HG03457 (cell line): ENCODE data around the gene SPRY4.
"Not testable (repeated sequence)": the region's sequence is repeated elsewhere in the genome, so short reads cannot be mapped to it uniquely, and the experiment has no call there.

Source experiments
- ATAC-seq: cut with Tn5 transposase; IDR thresholded peaks from one replicate; pipeline ENCODE4 v1.9.1; 2021; ENCODE audit warnings: moderate number of reproducible peaks; ENCODE audit not compliant: unreplicated experiment

The SPRY4 gene

GRCh38 chr5:142295960-142296860, 28.6 kb downstream of the SPRY4 start:
- no peak for ATAC-seq

- no peak for ATAC-seq
Observed at GRCh38 chr5:142295084-142295758, 29.6 kb downstream of the SPRY4 start.

GRCh38 chr5:142293486-142293885, 31.3 kb downstream of the SPRY4 start:
- no peak for ATAC-seq

GRCh38 chr5:142292808-142293207, 32.0 kb downstream of the SPRY4 start:
- no peak for ATAC-seq

- ATAC-seq = no peak
Observed at GRCh38 chr5:142292249-142292648, 32.6 kb downstream of the SPRY4 start.

- ATAC-seq = no peak
Observed at GRCh38 chr5:142290577-142291299, 34.1 kb downstream of the SPRY4 start.

- no peak for ATAC-seq
Observed at GRCh38 chr5:142289708-142290576, 34.9 kb downstream of the SPRY4 start.

GRCh38 chr5:142287973-142288313, 36.9 kb downstream of the SPRY4 start:
- ATAC-seq = no peak

GRCh38 chr5:142287096-142287972, 37.5 kb downstream of the SPRY4 start:
- no peak for ATAC-seq

GRCh38 chr5:142286111-142286510, 38.7 kb downstream of the SPRY4 start:
- no peak for ATAC-seq

- ATAC-seq = no peak
Observed at GRCh38 chr5:142283304-142283703, 41.5 kb downstream of the SPRY4 start.

GRCh38 chr5:142281966-142282365, 42.9 kb downstream of the SPRY4 start:
- no peak for ATAC-seq

GRCh38 chr5:142281008-142281367, 43.8 kb downstream of the SPRY4 start:
- no peak for ATAC-seq

GRCh38 chr5:142280066-142281007, 44.5 kb downstream of the SPRY4 start:
- no peak for ATAC-seq

GRCh38 chr5:142278627-142279026, 46.2 kb downstream of the SPRY4 start:
- no peak for ATAC-seq

GRCh38 chr5:142277796-142278195, 47.0 kb downstream of the SPRY4 start:
- ATAC-seq = no peak

GRCh38 chr5:142276517-142276916, 48.3 kb downstream of the SPRY4 start:
- ATAC-seq = no peak

GRCh38 chr5:142275496-142275895, 49.3 kb downstream of the SPRY4 start:
- no peak for ATAC-seq

- not testable (repeated sequence) for ATAC-seq
Observed at GRCh38 chr5:142272596-142272995, 52.2 kb downstream of the SPRY4 start.
